ENCODE measurements around the gene CASZ1. TPM values are rescaled to one million over a fixed set of nuclear protein-coding genes. Genes with fewer than 3 reads are reported as not detected.
A peak's percentile ranks its signal among the peaks of the same experiment; 100 is the strongest.

CASZ1 gene
- total RNA-seq, 4 donors from 2014 or later, result 13.1 to 33.7 (median 20.9) TPM

- WGBS, 2 donors, result 63 to 88% methylated on average over 13 to 15 of the region's 40 CpGs
- H3K4me1 ChIP-seq, result peaks cover 2 to 96% (median 16%) of the 10 kb centered on the region in 3 donors
- H3K36me3 ChIP-seq, result peaks cover 0 to 38% (median 12%) of the 10 kb centered on the region in 3 donors
- H3K4me3 ChIP-seq, result peak overlapping the region in 1 of 4 donors; percentile 19
- no peaks in the 10 kb centered on the region for H3K9me3 ChIP-seq
- intact Hi-C loops (cut with DNase I), result no loop called here
- H3K27ac ChIP-seq, result peak overlapping the region; percentile 59 to 82 (median 74)
- H3K27me3 ChIP-seq, result no peaks in the 10 kb centered on the region
- no peak for DNase-seq
- TF ChIP-seq POLR2A (IDR thresholded peaks at IDR 0.05) (no peak), CTCF (IDR thresholded peaks at IDR 0.05) (no peak)
Observed at GRCh38 chr1:10667861-10668761, 128.3 kb downstream of the CASZ1 start.

GRCh38 chr1:10665930-10666850 is 130.3 kb downstream of the CASZ1 start:
- Histone ChIP-seq H3K36me3 (peaks cover 0 to 44% (median 12%) of the 10 kb centered on the region in 3 donors), H3K9me3 (no peaks in the 10 kb centered on the region), H3K4me3 (no peak overlapping the region), H3K27ac (peak overlapping the region in 3 of 4 donors; percentile 69 to 82 (median 79)), H3K4me1 (peaks cover 2 to 80% (median 15%) of the 10 kb centered on the region in 3 donors), H3K27me3 (no peaks in the 10 kb centered on the region)
- intact Hi-C loops (cut with DNase I), result no loop called here
- no peak for TF ChIP-seq CTCF (IDR thresholded peaks at IDR 0.05)
- 76 to 88% methylated on average over 3 to 14 of the region's 36 CpGs for WGBS, 2 donors
- no peak for DNase-seq

DNA sequence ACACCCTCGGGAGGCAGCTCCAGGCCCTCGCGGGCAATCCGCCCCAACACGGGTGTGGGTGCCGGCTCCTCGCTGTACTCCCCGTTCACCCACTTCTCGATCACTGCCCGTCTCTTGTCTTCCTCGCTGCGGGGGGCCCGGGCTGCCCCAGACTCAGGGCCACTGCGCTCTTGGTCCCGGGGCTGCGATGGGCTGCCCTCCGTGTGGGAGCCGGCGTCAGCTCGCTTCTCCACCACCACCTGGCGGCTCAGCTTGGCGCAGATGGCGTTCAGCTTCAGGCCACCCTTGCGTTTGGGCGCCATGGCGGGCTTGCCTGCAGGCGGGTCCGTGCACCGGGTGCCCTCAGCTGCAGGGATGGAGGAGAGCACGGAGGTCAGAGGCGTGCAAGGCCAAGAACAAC is 131.2 kb downstream of the CASZ1 start:
- Histone ChIP-seq H3K4me3 (no peak overlapping the region), H3K27me3 (no peaks in the 10 kb centered on the region), H3K4me1 (peaks cover 2 to 72% (median 15%) of the 10 kb centered on the region in 3 donors), H3K36me3 (peaks cover 3 to 54% (median 12%) of the 10 kb centered on the region in 3 donors), H3K9me3 (no peaks in the 10 kb centered on the region), H3K27ac (peak overlapping the region in 3 of 4 donors; percentile 72 to 82 (median 79))
- intact Hi-C loops (cut with DNase I), result no loop called here
- WGBS, 2 donors, result 88 to 100% methylated on average over 2 to 17 of the region's 31 CpGs
- TF ChIP-seq POLR2A (IDR thresholded peaks at IDR 0.05) (no peak), CTCF (IDR thresholded peaks at IDR 0.05) (no peak)
- no peak for DNase-seq

DNA sequence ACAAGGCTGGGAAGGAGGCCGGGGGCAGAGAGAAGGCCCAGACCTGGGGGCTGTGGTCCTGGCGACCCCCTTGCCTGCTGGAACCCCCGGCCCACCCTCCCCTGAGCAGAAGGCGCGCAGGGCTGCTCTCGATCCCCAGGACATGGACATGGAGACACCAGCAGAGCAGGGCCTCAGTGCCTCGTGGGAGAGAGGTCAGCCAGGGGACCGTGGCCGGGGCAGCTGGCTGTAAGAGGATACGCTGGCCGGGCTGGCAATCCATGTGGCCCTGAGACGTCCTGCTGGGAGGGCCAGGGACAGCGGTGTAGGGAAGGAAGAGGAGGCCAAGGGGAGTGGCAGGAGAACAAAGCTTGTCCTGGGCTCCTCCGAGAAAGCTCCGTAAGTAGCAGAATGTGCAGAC is 132.2 kb downstream of the CASZ1 start:
- Histone ChIP-seq H3K4me3 (no peak overlapping the region), H3K4me1 (peaks cover 2 to 62% (median 15%) of the 10 kb centered on the region in 3 donors), H3K36me3 (peaks cover 8 to 63% (median 16%) of the 10 kb centered on the region in 3 donors), H3K9me3 (no peaks in the 10 kb centered on the region), H3K27me3 (no peaks in the 10 kb centered on the region), H3K27ac (peak overlapping the region; percentile 46 to 82 (median 74))
- no peak for DNase-seq
- TF ChIP-seq POLR2A (IDR thresholded peaks at IDR 0.05) (no peak), CTCF (IDR thresholded peaks at IDR 0.05) (no peak)
- intact Hi-C loops (cut with DNase I), result no loop called here
- 73 to 84% methylated on average over 6 to 8 of the region's 15 CpGs for WGBS, 2 donors

Measured in esophagus squamous epithelium (tissue), 5 donors.